Activated naive CD8-positive, alpha-beta T cell treated with anti-CD3 and anti-CD28 coated beads, Interleukin-2, amount 50 U/mL, for 16 hours (primary cell): ENCODE measurements around the gene RC3H2.
"Not testable (repeated sequence)": the region's sequence is repeated elsewhere in the genome, so short reads cannot be mapped to it uniquely, and the experiment has no call there.

ENCODE experiments used
- DNase-seq: peaks from one replicate; pipeline ENCODE4 v3.0.0-alpha.2; 2020; ENCODE audit warnings: low read depth, low spot score

RC3H2 gene

DNA sequence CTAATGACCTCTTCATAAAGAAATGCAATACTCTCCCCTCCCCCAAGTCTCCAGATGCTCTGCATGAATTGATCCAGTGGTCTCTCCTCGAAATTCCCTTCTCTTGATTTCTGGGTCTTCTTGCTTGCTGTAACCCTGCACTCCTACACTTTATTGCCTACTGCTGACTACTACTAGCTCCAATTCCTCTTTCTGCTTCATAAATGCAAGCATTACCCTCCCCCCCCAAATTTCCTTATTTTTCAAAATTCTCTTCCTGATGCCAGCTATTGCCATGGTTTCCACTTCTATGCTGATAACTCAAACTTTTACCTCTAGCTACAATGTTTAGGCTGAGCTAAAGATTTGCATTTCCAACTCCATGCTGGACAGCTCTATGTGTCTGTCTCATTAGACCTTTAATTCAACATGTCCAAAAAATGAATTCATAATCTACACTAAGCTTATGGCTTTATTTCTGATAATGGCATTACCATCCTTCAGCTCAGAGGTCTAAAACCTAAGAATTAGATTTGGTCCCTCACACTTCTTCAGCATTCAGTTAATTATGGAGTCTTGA lies 24.7 kb upstream of the RC3H2 start:
- no peak for DNase-seq

DNA sequence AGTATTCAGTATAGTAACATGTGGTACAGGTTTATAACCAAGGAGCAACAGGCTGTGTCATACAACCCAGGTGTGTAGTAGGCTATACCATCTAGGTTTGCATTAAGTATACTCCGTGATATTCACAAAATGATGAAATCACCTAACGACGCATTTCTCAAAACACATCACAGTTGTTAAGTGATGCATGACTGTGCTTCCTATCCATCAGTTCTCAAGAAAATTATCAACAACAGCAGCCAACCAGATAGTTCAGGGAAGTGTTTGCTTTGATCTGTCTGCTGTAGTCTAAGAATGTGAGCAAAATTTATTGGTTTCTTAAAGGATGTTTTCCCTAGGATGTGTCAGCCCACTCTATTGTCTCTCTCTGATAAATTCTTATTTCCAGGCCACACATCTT lies 18.8 kb upstream of the RC3H2 start:
- DNase-seq, result no peak

DNA sequence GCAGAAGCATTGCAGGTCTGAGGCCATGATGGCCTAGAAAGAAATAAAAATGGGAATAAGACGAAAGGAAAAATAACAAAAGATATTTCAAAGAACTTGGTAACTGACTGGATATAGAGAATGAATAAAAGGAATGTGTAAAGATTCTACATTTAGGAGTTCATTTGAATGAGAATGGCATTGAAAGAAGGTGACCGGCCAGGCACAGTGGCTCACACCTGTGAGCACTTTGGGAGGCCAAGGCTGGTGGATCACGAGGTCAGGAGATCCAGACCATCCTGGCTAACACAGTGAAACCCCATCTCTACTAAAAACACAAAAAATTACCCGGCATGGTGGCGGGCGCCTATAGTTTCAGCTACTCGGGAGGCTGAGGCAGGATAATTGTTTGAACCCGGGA lies 17.6 kb upstream of the RC3H2 start:
- DNase-seq, result no peak

DNA sequence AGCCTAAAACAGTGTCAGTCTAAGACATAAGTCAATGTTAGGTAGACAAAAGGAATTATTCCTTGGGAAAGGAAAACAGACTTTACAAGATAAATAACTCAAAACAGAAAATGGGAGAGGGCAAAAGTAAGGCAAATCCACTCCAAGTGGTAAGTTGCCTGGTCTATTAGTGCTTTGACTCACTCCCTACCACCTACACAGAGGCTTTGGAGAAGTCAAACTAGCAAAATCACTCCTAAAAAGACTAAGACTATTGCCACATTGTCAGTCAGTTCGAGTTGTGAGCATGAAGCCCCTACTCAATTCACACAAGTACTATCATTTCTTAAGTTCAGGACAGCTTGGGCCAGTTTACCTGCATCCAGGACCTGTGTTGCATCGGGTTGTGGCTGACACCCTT lies 13.2 kb upstream of the RC3H2 start:
- no peak for DNase-seq

DNA sequence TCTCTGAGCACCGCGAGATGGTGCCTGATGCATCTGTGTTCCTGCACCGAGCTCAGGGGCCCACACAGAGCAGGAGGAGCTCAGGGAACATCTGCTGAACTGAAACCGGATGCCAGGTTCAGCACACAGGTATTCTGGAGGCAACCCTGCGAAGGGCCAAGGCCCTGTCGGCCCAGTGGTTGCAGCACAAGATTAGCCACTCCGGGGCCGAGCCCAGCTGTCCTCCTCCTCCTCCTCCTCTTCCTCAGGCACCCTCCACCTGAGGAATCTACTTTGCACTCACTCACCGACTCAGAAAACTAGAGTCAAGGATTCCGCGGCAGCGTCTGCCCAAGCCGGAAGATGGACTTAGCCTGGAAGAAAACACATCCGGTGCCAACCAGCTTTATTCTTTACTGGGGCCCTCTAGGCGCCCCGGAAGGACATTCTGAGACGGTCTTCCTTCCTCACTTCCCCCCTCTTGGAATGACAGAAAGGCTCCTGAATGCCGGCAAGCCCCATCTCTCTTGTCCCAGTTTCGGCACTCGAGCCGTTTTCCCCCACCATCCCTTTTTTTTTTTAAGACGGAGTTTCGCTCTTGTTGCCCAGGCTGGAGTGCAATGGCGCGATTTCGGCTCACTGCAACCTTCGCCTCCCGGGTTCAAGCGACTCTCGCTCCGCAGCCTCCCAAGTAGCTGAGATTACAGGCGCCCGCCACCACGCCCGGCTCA lies 8.0 kb upstream of the RC3H2 start, which contains the start of gene ZBTB6:
TSS of gene ZBTB6 (minus strand) at position 360 of the 710 bp plus-strand sequence. CDS start 1,251 bp downstream, outside the sequence.
- DNase-seq, result peak; percentile 49

DNA sequence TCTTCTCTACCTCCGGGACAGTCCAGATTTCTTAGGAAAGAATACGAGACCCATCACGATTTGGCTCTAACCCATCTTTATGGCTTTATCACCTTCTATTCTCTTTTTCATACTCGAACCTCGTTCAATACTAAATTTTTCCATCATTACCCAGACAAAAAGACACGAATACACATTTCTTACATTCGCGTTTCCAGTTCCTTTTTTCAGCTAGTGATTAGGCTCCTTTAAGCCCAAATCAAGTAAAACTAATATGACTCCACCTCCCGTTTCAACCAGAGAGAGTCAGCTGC lies 7.5 kb upstream of the RC3H2 start:
- DNase-seq, result no peak

DNA sequence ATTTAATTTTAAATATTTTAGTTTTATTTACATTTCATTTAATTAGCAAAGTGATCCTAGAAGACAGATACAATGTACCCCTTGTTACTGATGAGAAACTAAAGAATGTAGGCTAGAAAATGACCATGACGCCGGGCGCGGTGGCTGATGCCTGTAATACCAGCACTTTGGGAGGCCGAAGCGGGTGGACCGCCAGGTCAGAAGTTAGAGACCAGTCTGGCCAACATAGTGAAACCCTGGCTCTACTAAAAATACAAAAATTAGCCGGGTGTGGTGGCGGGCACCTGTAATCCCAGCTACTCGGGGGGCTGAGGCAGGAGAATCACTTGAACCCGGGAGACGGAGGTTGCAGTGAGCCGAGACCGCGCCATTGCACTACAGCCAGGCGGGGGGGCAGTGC lies 963 bp upstream of the RC3H2 start:
- not testable (repeated sequence) for DNase-seq

DNA sequence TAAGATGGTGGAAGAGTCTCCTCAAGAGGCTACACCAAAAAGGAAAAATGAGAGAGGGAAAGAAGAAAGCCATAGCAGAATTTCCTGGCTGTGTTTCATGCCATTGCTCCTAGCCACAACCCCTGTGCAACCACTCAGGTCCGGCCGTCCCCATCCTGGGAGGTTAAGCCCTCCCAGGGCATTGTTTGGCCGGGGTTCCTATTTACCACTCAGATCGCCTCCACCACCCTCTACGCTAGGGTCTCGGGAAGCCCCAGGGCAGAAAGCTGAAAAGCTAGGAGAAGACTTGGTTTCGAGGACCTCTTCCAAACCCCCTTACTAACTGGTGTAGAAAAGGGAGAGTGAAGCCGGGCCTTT lies 715 bp downstream of the RC3H2 start:
- DNase-seq, result no peak

DNA sequence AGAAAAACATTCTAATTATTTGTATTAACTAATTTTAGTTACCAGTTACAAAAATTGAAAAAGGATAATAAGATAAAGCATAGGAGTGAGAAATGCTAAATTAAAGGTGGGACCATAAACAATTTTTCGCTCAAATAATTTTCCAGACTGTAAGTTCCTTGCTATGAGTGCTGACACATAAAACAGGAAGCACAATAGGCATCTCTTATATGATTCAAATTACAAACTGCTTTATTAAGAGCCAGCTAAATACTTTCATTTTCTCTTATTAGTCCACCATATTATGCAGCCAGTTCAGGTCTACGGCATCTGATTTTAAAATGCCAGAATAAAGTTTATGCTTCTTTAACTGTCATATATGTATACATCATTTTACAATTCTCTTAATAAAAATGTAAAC lies 4.4 kb downstream of the RC3H2 start:
- no peak for DNase-seq

DNA sequence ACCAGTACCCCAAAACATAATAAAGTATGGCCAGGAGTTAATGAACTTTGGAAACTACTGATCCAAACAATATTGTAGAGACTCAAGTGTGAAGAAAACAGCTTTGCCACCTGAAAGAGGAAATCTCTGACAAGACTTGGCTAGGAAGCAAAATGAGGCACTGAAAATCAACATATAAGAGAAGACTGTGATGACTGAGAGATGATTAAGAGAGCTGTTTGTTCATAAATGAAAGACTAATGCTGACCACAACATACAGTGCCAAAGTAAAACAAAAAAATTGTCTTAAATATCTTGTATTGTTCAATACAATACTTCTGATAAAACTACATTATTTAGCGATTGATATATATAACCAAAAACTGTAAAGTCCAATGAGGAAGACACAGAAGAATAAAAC lies 7.2 kb downstream of the RC3H2 start:
- no peak for DNase-seq

DNA sequence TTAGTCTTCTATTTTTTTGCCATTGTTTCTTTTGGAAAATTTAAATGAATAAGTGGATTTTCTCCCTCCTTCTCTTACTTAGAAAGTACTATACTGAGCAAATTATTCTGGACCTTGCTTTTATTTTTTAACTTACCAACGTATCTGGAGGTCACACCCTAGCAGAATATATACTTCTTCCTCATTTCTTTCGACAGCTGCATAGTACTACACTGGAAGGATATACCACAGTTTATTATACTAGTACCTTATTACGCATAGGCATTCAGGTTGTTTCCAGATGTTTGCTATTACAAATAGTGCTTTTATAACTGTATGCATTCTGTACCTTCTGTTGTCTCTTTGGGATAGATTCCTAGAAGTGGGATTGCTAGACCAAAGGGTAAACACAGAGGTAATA lies 16.7 kb downstream of the RC3H2 start:
- DNase-seq, result no peak

DNA sequence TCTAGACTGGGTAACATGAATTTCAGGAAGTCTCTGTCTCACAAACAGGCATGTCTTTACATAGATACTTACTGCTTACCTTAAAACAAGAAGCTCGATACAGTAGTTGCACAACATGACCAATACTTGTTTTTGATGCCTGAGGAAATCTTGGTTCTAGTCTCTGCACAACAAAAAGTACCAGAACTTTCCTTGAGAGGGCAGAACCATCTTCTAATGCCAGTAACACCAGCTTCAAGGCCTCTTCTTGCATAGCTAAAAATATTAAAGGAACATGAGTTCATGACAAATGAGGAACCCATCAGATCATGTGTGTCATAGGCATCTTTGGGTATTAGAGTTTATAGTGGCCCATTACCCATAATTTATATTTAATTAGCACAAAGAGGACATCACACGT lies 22.0 kb downstream of the RC3H2 start:
- no peak for DNase-seq

DNA sequence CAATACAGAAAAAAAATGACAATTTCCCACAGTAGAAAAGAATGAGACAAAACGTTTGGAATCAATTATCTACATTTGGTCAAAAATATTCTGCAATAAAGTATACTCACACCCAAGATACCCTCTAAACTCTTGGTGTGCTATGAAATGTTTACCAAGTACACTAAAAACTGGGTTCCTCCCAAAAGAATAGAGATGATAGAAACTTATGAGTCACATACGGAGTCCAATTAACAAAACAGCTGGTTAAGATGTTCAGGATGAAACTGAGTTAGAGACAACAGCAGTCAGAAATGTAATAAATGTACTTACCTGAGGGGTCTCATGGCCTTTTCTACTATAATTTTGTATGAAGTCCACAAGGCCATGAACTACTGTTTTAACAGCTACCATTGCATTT lies 25.7 kb downstream of the RC3H2 start:
- no peak for DNase-seq

DNA sequence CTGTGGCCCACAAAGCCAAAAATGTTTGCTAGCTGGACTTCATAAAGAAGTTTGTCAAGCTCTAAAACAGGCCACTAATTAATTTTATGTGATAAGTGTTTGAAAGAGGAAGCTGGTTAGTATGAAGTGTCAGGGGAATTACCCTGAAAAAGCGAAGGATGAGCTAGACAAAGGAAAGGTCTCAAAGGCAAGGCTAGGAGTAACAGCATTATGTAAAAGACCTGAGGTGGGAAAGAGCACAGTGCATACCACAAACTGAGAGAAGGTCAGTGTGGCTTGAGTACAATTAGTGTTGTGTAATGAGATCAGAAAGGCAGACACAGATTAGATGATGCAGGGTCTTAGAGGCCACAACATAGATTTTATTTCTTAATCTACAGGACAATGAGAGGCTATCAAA lies 29.6 kb downstream of the RC3H2 start:
- no peak for DNase-seq

DNA sequence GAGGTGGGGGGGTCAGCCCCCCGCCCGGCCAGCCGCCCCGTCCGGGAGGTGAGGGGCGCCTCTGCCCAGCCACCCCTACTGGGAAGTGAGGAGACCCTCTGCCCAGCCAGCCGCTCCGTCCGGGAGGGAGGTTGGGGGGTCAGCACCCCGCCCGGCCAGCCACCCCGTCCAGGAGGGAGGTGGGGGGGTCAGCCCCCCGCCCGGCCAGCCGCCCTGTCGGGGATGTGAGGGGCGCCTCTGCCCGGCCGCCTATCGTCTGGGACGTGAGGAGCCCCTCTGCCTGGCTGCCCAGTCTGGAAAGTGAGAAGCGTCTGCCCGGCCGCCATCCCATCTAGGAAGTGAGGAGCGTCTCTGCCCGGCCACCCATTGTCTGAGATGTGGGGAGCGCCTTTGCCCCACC lies 37.9 kb downstream of the RC3H2 start:
- not testable (repeated sequence) for DNase-seq

DNA sequence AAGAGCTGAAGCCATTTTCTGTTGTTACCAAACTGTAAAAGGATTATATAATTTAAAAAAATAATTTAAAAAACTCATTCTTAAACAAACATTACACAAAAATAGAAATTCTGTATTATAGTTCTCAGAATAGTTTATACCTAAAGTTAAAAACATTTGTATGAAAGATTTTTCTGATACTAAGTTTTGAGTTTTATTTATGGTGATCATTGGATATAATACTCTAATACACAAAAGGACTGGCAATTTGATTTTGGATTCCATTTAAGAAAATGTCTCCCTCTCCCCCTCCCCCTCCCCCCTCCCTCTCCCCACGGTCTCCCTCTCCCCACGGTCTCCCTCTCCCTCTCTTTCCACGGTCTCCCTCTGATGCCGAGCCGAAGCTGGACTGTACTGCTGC lies 39.1 kb downstream of the RC3H2 start:
- no peak for DNase-seq

DNA sequence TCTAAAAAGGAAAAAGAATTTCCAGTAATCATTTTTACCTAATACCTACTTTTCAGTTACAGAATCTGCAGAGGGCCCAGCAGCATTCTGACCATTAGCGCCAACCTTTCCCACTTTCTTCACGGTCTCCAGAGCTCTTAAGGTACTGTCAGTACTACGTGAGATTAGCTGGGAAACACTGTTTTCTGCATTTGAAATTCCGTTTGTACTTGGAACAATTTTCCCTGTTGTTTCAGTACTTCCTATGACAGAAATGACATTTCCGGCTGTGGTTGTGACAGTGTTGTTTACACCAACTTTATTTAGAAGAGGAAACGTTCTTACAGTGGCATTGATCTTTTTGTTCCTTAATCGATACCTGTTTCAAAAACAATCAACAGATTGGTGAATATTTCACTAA lies 39.9 kb downstream of the RC3H2 start:
- no peak for DNase-seq

DNA sequence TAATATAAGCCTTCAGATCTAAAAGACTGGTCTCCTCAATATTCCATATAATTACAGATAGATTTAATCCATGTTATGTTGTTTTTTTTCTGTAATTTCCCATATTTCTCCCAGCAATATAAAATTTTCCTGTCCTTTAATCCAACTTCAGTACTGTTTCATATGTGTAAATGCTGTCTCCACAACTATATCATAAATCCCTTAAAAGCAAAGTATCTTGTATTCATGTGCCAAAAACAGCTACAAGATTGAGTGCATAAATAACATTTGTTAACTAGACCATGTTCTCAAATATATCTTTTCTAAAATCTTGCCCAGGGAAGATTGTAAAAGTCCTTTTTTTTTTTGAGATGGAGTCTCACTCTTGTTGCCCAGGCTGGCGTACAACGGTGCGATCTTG lies 41.8 kb downstream of the RC3H2 start:
- DNase-seq, result no peak

DNA sequence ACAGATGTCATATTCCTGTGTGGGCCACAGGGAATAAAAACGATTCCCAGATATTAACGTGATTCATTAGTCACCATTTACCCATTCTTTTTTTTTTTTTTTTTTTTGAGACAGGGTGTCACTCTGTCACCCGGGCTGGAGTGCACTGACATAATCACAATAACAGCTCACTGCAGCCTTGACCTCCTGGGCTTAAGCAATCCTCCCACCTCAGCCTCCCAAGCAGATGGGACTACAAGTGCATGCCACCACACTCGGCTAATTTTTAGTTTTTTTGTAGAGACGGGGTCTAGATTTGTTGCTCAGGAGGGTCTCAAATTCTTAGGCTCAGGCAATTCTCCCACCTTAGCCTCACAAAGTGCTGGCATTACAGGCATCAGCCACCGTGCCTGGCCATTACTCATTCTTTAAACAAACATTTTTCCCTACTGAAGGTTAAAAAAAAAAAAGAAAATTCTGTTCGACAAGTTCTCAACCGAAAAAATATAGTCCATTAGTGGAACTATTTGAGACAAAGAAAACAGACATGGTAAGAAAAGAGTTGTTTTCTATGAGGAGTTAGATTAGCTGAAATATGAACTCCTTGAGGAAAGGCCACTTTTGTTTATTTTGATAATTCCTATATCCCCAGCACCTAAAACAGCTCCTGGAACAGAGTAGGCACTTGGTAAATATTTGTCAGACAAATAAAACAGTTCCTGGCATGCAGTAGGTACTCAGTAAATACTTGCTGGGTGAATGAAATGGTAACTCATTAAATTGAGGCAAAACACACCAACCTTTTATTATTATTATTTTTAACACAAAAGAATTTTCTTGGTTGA lies 44.6 kb downstream of the RC3H2 start:
- no peak for DNase-seq

DNA sequence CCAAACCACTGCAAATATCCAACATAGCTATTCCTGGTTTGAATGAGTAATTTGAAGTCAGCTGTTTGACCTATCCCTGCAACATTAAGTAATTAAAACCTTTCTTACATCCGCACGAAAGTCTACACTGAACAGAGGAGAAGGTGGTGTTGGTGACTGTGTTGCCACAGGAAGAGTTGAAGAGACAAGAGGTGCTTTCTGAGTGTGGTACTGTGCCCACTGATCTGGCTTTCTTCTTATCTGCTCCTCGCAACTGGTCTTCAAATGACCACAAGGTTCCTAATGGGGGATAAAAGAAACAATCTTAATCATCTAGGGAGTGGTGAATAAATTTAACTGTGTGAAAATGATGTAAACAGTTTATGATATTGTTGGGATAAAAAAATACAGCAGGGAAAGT lies 47.3 kb downstream of the RC3H2 start:
- no peak for DNase-seq

DNA sequence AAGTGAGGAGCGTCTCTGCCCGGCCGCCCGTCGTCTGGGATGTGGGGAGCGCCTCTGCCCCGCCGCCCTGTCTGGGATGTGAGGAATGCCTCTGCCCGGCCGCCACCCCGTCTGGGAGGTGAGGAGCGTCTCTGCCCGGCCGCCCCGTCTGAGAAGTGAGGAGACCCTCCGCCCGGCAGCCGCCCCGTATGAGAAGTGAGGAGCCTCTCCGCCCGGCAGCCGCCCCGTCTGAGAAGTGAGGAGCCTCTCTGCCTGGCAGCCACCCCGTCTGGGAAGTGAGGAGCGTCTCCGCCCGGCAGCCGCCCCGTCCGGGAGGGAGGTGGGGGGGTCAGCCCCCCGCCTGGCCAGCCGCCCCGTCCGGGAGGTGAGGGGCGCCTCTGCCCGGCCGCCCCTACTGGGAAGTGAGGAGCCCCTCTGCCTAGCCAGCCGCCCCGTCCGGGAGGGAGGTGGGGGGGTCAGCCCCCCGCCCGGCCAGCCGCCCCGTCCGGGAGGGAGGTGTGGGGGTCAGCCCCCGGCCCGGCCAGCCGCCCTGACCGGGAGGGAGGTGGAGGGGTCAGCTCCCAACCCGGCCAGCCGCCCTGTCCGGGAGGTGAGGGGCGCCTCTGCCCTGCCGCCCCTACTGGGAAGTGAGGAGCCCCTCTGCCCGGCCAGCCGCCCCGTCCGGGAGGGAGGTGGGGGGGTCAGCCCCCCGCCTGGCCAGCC lies 52.9 kb downstream of the RC3H2 start:
- DNase-seq, result not testable (repeated sequence)

DNA sequence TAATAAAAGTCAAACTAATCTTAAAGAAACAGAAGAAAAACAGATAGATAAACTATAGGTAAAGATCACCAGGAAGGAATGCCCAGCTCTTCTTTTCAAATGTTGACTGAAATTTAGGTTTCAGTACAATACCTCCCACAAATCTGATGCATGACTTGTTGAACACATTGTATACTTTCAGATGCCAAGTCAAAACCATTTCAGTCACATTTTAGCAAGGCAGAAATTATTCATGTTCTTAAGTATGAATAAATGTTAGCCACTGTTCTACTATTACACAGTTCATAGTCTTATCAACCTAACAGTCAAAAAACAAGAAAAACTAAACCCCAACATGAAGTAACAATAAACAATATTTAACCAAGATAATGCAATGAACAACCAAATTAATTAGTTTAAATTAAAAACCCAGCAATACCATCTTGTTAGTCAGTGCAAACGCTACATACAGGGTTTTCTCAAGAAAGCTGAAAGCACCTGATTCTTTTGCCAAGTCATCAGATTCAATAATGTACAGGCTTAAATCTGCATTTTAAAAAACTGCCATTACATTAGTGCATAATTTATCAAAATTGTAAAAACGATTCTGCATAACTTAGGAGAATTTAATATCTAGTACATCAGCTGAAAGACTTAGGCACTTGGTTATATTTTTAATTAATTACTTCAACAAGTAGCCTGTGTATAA lies 56.8 kb downstream of the RC3H2 start:
- no peak for DNase-seq
